Measurements from ENCODE around the gene GOLGA8K. TPM values are rescaled to one million over a fixed set of nuclear protein-coding genes. Genes with fewer than 3 reads are reported as not detected.
"Not testable (repeated sequence)": the region's sequence is repeated elsewhere in the genome, so short reads cannot be mapped to it uniquely, and the experiment has no call there.

GOLGA8K gene
- total RNA-seq, 2 experiments from 2014 or later, result 0.25 to 0.63 TPM

GRCh38 chr15:32347037-32347436, 56.1 kb downstream of the GOLGA8K start:
- H3K27ac Mint-ChIP-seq; H3K4me3 Mint-ChIP-seq; intact Hi-C loops (cut with DNase I, micrococcal nuclease): not testable (repeated sequence)

GRCh38 chr15:32345978-32346547, 57.0 kb downstream of the GOLGA8K start:
- intact Hi-C loops (cut with DNase I, micrococcal nuclease); CTCF ChIA-PET; H3K36me3 Mint-ChIP-seq (ENCODE audit: low read depth); POLR2A ChIA-PET; H3K27ac Mint-ChIP-seq; H3K4me1 Mint-ChIP-seq; H3K27me3 Mint-ChIP-seq; H3K4me3 Mint-ChIP-seq; H3K9me3 Mint-ChIP-seq (ENCODE audit: low read depth); DNase-seq: not testable (repeated sequence)
- ATAC-seq, result peak; percentile 64

More at GRCh38 chr15:32347037-32347436, 56.1 kb downstream of the GOLGA8K start:
- H3K36me3 Mint-ChIP-seq (ENCODE audit: low read depth); CTCF ChIA-PET; POLR2A ChIA-PET; H3K4me1 Mint-ChIP-seq; H3K9me3 Mint-ChIP-seq (ENCODE audit: low read depth); DNase-seq; H3K27me3 Mint-ChIP-seq: not testable (repeated sequence)
- peak; percentile 28 for ATAC-seq

- H3K9me3 Mint-ChIP-seq (ENCODE audit: low read depth); POLR2A ChIA-PET; ATAC-seq; H3K27me3 Mint-ChIP-seq; DNase-seq; H3K27ac Mint-ChIP-seq; H3K36me3 Mint-ChIP-seq (ENCODE audit: low read depth); intact Hi-C loops (cut with DNase I, micrococcal nuclease); CTCF ChIA-PET; H3K4me3 Mint-ChIP-seq; H3K4me1 Mint-ChIP-seq: not testable (repeated sequence)
These were observed 59.2 kb downstream of the GOLGA8K start for GRCh38 chr15:32343921-32344320.

Other genes with a start within 250 kb of the GOLGA8K start
- gene GOLGA8O, start 52.3 kb upstream of the GOLGA8K start, total RNA-seq, result 1 to 10 TPM; 1.0 to 1.3 TPM
- gene GOLGA8N, start 190.2 kb upstream of the GOLGA8K start, total RNA-seq, result 1 to 10 TPM; 2.2 to 2.4 TPM
- 100 to 1,000 TPM; 111 to 155 TPM for gene ARHGAP11A, start 212.2 kb upstream of the GOLGA8K start, total RNA-seq
- gene SCG5, start 238.4 kb upstream of the GOLGA8K start, total RNA-seq, result 1 to 10 TPM in 1 of 2 experiments, under 1 TPM in 1; 0.91 to 1.2 TPM

Data from activated CD4-positive, alpha-beta T cell treated with anti-CD3 and anti-CD28 coated beads for 36 hours (primary cell).